GM12891 (cell line): ENCODE results near the gene MVB12B.
"Not testable (repeated sequence)": the region's sequence is repeated elsewhere in the genome, so short reads cannot be mapped to it uniquely, and the experiment has no call there.

ENCODE experiments used
- DNase-seq: peaks from one replicate; pipeline ENCODE4 v3.0.0; 2011; ENCODE audit warnings: low spot score; ENCODE audit not compliant: insufficient read length
- FAIRE-seq: peaks from 2 replicates; lab custom pipeline; 2011; peaks lifted over from hg19 to GRCh38; lab: Jason Lieb, UNC
- PAX5 ChIP-seq: IDR thresholded peaks from 2 replicates; pipeline ENCODE4 v1.6.1; 2011; ENCODE audit warnings: low read length, moderate library complexity, mild to moderate bottlenecking; ENCODE audit not compliant: insufficient read depth, severe bottlenecking
- POLR2A ChIP-seq: IDR thresholded peaks from 2 replicates; pipeline ENCODE4 v1.6.1; 2011; ENCODE audit warnings: low read depth, low read length, control low read depth
- POLR2AphosphoS5 ChIP-seq: IDR thresholded peaks from 2 replicates; pipeline ENCODE4 v1.6.1; 2011; ENCODE audit warnings: low read depth, low read length, control low read depth
- POU2F2 ChIP-seq: IDR thresholded peaks from 2 replicates; pipeline ENCODE4 v1.6.1; 2011; ENCODE audit warnings: low read depth, mild to moderate bottlenecking, control low read depth, low read length, moderate library complexity
- SPI1 ChIP-seq: IDR thresholded peaks from 2 replicates; pipeline ENCODE4 v1.6.1; 2011; ENCODE audit warnings: low read depth, low read length, control low read depth
- TAF1 ChIP-seq: IDR thresholded peaks from 2 replicates; pipeline ENCODE4 v1.6.1; 2011; ENCODE audit warnings: low read depth, low read length, control low read depth

Gene MVB12B

GRCh38 chr9:126532951-126533925 is 206.6 kb downstream of the MVB12B start:
- no peak for DNase-seq
- TF ChIP-seq POU2F2 = no peak
- TF ChIP-seq SPI1 = no peak
- TF ChIP-seq POLR2A = no peak
- TF ChIP-seq PAX5 = no peak
- TF ChIP-seq TAF1 = no peak
- no peak for TF ChIP-seq POLR2AphosphoS5
- FAIRE-seq = no peak

GRCh38 chr9:126533926-126534310 is 207.3 kb downstream of the MVB12B start:
- TF ChIP-seq POLR2AphosphoS5 (no peak), SPI1 (no peak), POLR2A (no peak), POU2F2 (no peak)

GRCh38 chr9:126534431-126535186 is 208.0 kb downstream of the MVB12B start:
- DNase-seq (no peak), FAIRE-seq (no peak)
- TF ChIP-seq PAX5 (no peak), POLR2AphosphoS5 (no peak), POLR2A (no peak), SPI1 (no peak)

More at GRCh38 chr9:126533926-126534310, 207.3 kb downstream of the MVB12B start:
- no peak for DNase-seq
- FAIRE-seq = no peak

GRCh38 chr9:126536131-126536530 is 209.5 kb downstream of the MVB12B start:
- no peak for TF ChIP-seq POU2F2
- no peak for DNase-seq
- FAIRE-seq = no peak

- TF ChIP-seq POU2F2 (no peak), PAX5 (no peak), SPI1 (no peak), POLR2AphosphoS5 (no peak), TAF1 (no peak), POLR2A (no peak)
- no peak for FAIRE-seq
- no peak for DNase-seq
Measured at GRCh38 chr9:126536841-126537465, 210.3 kb downstream of the MVB12B start.

- TF ChIP-seq TAF1 (no peak), POU2F2 (no peak), SPI1 (no peak), POLR2A (no peak), PAX5 (no peak), POLR2AphosphoS5 (no peak)
- FAIRE-seq (no peak), DNase-seq (no peak)
Measured at GRCh38 chr9:126538550-126538949, 211.9 kb downstream of the MVB12B start.

GRCh38 chr9:126540398-126540797 is 213.8 kb downstream of the MVB12B start:
- not testable (repeated sequence) for DNase-seq, FAIRE-seq

- FAIRE-seq = no peak
- DNase-seq = no peak
Measured at GRCh38 chr9:126543490-126543889, 216.9 kb downstream of the MVB12B start.

GRCh38 chr9:126545106-126545505 is 218.5 kb downstream of the MVB12B start:
- FAIRE-seq = no peak
- no peak for DNase-seq
- no peak for TF ChIP-seq POLR2A
- TF ChIP-seq TAF1 = no peak
- TF ChIP-seq POU2F2 = no peak
- TF ChIP-seq PAX5 = no peak
- TF ChIP-seq SPI1 = no peak
- no peak for TF ChIP-seq POLR2AphosphoS5

More at GRCh38 chr9:126543490-126543889, 216.9 kb downstream of the MVB12B start:
- no peak for TF ChIP-seq POLR2AphosphoS5
- TF ChIP-seq PAX5 = no peak
